Liver (tissue), 3 donors: ENCODE results near the gene GPR18.

ENCODE experiments used
- ATF3 ChIP-seq: IDR thresholded peaks from 2 replicates; pipeline ENCODE4 v1.6.1; 2016; ENCODE audit warnings: antibody characterized with exemption
- CTCF ChIP-seq: fragments of 150-350 bp; IDR thresholded peaks from 2 replicates; pipeline ENCODE4 v1.5.1; 2017; ENCODE audit warnings: improper control_type of control experiment, low read depth, low read length; ENCODE audit not compliant: missing input control
- EGR1 ChIP-seq, 2 donors: IDR thresholded peaks; 2 replicates each; pipeline ENCODE4 v1.6.1; 2016 to 2018; ENCODE audit warnings: antibody characterized with exemption in 2 of 2, low read depth in 2 of 2
- FOXA2 ChIP-seq: IDR thresholded peaks from 2 replicates; pipeline ENCODE4 v1.6.1; 2016; ENCODE audit warnings: antibody characterized with exemption
- GABPA ChIP-seq, 2 donors: IDR thresholded peaks in 1 of 2; conservative IDR thresholded peaks in 1 of 2; 2 replicates each; pipeline ENCODE4 v1.6.1; 2016; ENCODE audit warnings: antibody characterized with exemption in 2 of 2, mild to moderate bottlenecking in 1 of 2, moderate library complexity in 1 of 2
- JUND ChIP-seq, 2 donors: IDR thresholded peaks; 2 replicates each; pipeline ENCODE4 v1.6.1; 2016; ENCODE audit warnings: antibody characterized with exemption in 2 of 2
- RAD21 ChIP-seq, 2 donors: IDR thresholded peaks; 2 replicates each; pipeline ENCODE4 v1.6.1; 2016; ENCODE audit warnings: antibody characterized with exemption in 2 of 2, mild to moderate bottlenecking in 2 of 2
- REST ChIP-seq: IDR thresholded peaks from 2 replicates; pipeline ENCODE4 v1.6.1; 2016; ENCODE audit warnings: antibody characterized with exemption, mild to moderate bottlenecking
- RXRA ChIP-seq, 2 donors: IDR thresholded peaks; 2 replicates each; pipeline ENCODE4 v1.6.1; 2017 to 2018; ENCODE audit warnings: antibody characterized with exemption in 2 of 2, mild to moderate bottlenecking in 1 of 2
- SP1 ChIP-seq: IDR thresholded peaks from 2 replicates; pipeline ENCODE4 v1.6.1; 2018; ENCODE audit warnings: antibody characterized with exemption, mild to moderate bottlenecking
- TAF1 ChIP-seq: conservative IDR thresholded peaks from 2 replicates; pipeline ENCODE4 v1.6.1; 2016; ENCODE audit warnings: antibody characterized with exemption, mild to moderate bottlenecking
- YY1 ChIP-seq: IDR thresholded peaks from 2 replicates; pipeline ENCODE4 v1.6.1; 2016; ENCODE audit warnings: antibody characterized with exemption, mild to moderate bottlenecking
- TF ChIP-seq, protein P1 (sequence below): IDR thresholded peaks from 2 replicates; pipeline ENCODE4 v1.6.1; 2016; ENCODE audit warnings: antibody characterized with exemption
- TF ChIP-seq, protein P2 (sequence below): IDR thresholded peaks from 2 replicates; pipeline ENCODE4 v1.6.1; 2016; ENCODE audit warnings: antibody characterized with exemption
- donor health status: healthy.
- donor health status: healthy.

- TF ChIP-seq REST, result no peak
- TF ChIP-seq TAF1, result no peak
- TF ChIP-seq CTCF, result no peak
- no peak for TF ChIP-seq SP1
- no peak for TF ChIP-seq RAD21 (IDR thresholded peaks at IDR 0.05)
- TF ChIP-seq YY1, result no peak
- no peak for TF ChIP-seq ATF3
- no peak for TF ChIP-seq RXRA (IDR thresholded peaks at IDR 0.05)
- no peak for TF ChIP-seq EGR1 (IDR thresholded peaks at IDR 0.05; ENCODE audit: low read depth in 2 of 2)
- TF ChIP-seq, protein P1, sequence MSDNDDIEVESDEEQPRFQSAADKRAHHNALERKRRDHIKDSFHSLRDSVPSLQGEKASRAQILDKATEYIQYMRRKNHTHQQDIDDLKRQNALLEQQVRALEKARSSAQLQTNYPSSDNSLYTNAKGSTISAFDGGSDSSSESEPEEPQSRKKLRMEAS, result no peak
- no peak for TF ChIP-seq GABPA (IDR thresholded peaks at IDR 0.05 in 1 of 2, conservative IDR thresholded peaks at IDR 0.05 in 1 of 2)
- TF ChIP-seq, protein P2, sequence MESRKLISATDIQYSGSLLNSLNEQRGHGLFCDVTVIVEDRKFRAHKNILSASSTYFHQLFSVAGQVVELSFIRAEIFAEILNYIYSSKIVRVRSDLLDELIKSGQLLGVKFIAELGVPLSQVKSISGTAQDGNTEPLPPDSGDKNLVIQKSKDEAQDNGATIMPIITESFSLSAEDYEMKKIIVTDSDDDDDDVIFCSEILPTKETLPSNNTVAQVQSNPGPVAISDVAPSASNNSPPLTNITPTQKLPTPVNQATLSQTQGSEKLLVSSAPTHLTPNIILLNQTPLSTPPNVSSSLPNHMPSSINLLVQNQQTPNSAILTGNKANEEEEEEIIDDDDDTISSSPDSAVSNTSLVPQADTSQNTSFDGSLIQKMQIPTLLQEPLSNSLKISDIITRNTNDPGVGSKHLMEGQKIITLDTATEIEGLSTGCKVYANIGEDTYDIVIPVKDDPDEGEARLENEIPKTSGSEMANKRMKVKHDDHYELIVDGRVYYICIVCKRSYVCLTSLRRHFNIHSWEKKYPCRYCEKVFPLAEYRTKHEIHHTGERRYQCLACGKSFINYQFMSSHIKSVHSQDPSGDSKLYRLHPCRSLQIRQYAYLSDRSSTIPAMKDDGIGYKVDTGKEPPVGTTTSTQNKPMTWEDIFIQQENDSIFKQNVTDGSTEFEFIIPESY, result no peak
- no peak for TF ChIP-seq JUND (IDR thresholded peaks at IDR 0.05)
- TF ChIP-seq FOXA2, result no peak
Measured at GRCh38 chr13:99258946-99259345, 767 bp upstream of the GPR18 start.
